Ovary (tissue), 9 donors: ENCODE data around the gene TOR1AIP2. TPM values are rescaled to one million over a fixed set of nuclear protein-coding genes. Genes with fewer than 3 reads are reported as not detected.

Source experiments
- DNase-seq, 5 donors: peaks; one replicate each; pipeline ENCODE4 v3.0.0-alpha.2; 2019 to 2020
- H3K27ac ChIP-seq, 2 donors: fragments of 200-600 bp; one replicate each; pipeline versions ENCODE4 v1.5.1 to v1.8.0; 2019 to 2022
- H3K27me3 ChIP-seq: fragments of 200-600 bp; one replicate; pipeline ENCODE4 v1.8.0; 2022
- H3K36me3 ChIP-seq: fragments of 200-600 bp; sonication (generic); one replicate; pipeline ENCODE4 v1.5.1; 2019
- H3K4me1 ChIP-seq: one replicate; pipeline ENCODE4 v1.8.1; 2013; ENCODE audit warnings: mild to moderate bottlenecking, moderate library complexity; ENCODE audit not compliant: insufficient read depth
- H3K4me3 ChIP-seq: fragments of 200-600 bp; sonication (generic); one replicate; pipeline ENCODE4 v1.5.1; 2017
- H3K9me3 ChIP-seq, 2 donors: fragments of 200-600 bp in 1 of 2; sonication (generic) in 1 of 2; one replicate each; pipeline versions ENCODE4 v1.5.1 to v1.8.1; 2013 to 2019; ENCODE audit warnings: mild to moderate bottlenecking in 1 of 2, moderate library complexity in 1 of 2
- CTCF ChIP-seq, 3 donors: fragments of 450-650 bp in 2 of 3; fragments of 200-600 bp in 1 of 3; IDR thresholded peaks; one replicate each; pipeline versions ENCODE4 v1.5.1 to v1.8.0; 2016 to 2022; ENCODE audit warnings: antibody characterized with exemption in 3 of 3, mild to moderate bottlenecking in 1 of 3
- EP300 ChIP-seq: sonication (generic); formaldehyde crosslinking; IDR thresholded peaks from one replicate; pipeline ENCODE4 v1.6.1; 2017; ENCODE audit warnings: antibody characterized with exemption
- POLR2A ChIP-seq: fragments of 450-650 bp; IDR thresholded peaks from one replicate; pipeline ENCODE4 v1.6.1; 2017; ENCODE audit warnings: antibody characterized with exemption, mild to moderate bottlenecking, moderate library complexity
- WGBS, 3 donors: extraction: QIAGEN DNeasy Blood & Tissue Kit in 1 of 3; methylation state at CpG; one replicate each; pipeline versions ENCODE4 v1.1.5 to v1.1.7; 2013 to 2017; 5-methylcytosine and 5-hydroxymethylcytosine counted together
- intact Hi-C, 4 donors: fragments of 100-400 bp; cut with DNase I; formaldehyde crosslinking; loops; one replicate each; pipeline versions ENCODE4 v1.11.0 to v1.15.1; 2022 to 2023
- polyA plus RNA-seq, 2 donors: library from polyadenylated mRNA; stranded (reverse); fragments of 200-250 nt in 1 of 2; fragments of 350-450 nt in 1 of 2; fragmentation: Illumina TruSeq in 1 of 2; extraction: RNeasy Lipid Tissue Mini Kit (QIAGEN cat#74804) in 1 of 2; gene quantifications; one replicate each; pipeline ENCODE4 v1.2.3, GENCODE V29; 2013 to 2014
- total RNA-seq, 7 donors: library from RNA; depleted of rRNA in 2 of 7; stranded (reverse); fragments of >200 nt in 2 of 7; fragmentation: NEBNext Ultra II Directional in 3 of 7; extraction: Animal tissue kit (Norgen Biotek cat#: 25700) in 3 of 7; gene quantifications; one replicate each; pipeline versions ENCODE4 v1.1.0 to v1.2.4, GENCODE V29; 2016 to 2023
- donor health status: DM: no; HTN: no; CAD: no; lungs with moderate emphysema.
- donor health status: DM: no; HTN: no; CAD: no.
- donor health status: Bipolar disorder and iron deficiency.
- donor health status: DM: yes; HTN: yes; CAD: no.
- donor health status: DM: no; HTN: no; CAD: no.
- donor health status: DM: yes; HTN: yes; CAD: no.

TOR1AIP2 gene
- total and polyA plus RNA-seq, 9 donors: 9.7 to 89.7 (median 70.4) TPM

DNA sequence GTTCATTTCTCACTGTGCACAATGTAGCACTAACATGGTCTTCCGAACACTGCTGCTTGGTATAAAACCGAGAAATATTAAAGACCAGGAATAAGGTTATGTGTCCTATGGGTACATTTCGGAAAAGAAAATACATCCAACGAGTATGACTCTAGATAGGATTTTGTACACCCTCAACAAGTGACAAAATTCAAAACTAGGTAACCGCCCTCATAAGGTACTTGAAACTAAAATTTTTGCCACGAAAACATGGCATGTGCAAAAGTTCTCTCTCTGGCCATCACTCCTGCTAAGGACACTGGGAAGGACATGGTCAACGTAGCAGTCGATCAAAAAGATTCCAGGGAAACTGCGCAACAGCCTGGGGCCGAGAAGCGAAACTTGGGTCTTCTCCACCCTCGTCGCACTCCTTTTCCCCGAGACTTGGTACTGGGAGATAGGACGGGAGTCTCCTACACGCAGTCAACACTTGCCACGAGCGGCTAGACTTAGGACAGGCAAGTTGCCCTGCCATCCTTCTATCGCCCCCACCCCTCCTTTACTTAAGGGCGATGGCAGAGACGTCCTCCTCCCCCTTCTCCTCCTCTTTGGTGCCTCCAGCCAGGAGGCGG is 4.1 kb upstream of the TOR1AIP2 start:
- 0 to 1% (median 0%) methylated on average over 22 of the region's 22 CpGs for WGBS, 3 donors
- H3K27ac ChIP-seq: peak overlapping the region; percentile 97
- DNase-seq: peak in 2 of 5 donors; percentile 92 to 93
- intact Hi-C loops: loop anchor here in 2 of 4 donors (2.0 to 10.0 kb wide), 3 partner anchors 73 to 271 kb away; partner anchors contain the start of genes CEP350 (in 2 of the 2) and QSOX1 (in 1 of the 2)
- H3K36me3 ChIP-seq: no peaks in the 10 kb centered on the region
- H3K27me3 ChIP-seq: no peaks in the 10 kb centered on the region
- H3K4me1 ChIP-seq: peaks cover 7% of the 10 kb centered on the region
- TF ChIP-seq POLR2A (no peak), EP300 (peak; percentile 6), CTCF (IDR thresholded peaks at IDR 0.05) (no peak)
- H3K9me3 ChIP-seq: no peaks in the 10 kb centered on the region
- peak overlapping the region; percentile 65 for H3K4me3 ChIP-seq

GRCh38 chr1:179879797-179880196 is 2.2 kb upstream of the TOR1AIP2 start:
- peaks cover 5% of the 10 kb centered on the region for H3K4me1 ChIP-seq
- WGBS, 3 donors: 90 to 92% (median 91%) methylated on average over 2 of the region's 2 CpGs
- no peak for TF ChIP-seq CTCF (IDR thresholded peaks at IDR 0.05)
- TF ChIP-seq EP300: no peak
- TF ChIP-seq POLR2A: no peak
- DNase-seq: no peak
- no peaks in the 10 kb centered on the region for H3K36me3 ChIP-seq
- H3K27me3 ChIP-seq: no peaks in the 10 kb centered on the region
- no peaks in the 10 kb centered on the region for H3K9me3 ChIP-seq
- no peak overlapping the region for H3K27ac ChIP-seq
- intact Hi-C loops: loop anchor here in 1 of 4 donors (5.0 to 10.0 kb wide), 2 partner anchors 75 to 273 kb away; partner anchors contain the start of genes CEP350 and QSOX1
- H3K4me3 ChIP-seq: no peak overlapping the region

DNA sequence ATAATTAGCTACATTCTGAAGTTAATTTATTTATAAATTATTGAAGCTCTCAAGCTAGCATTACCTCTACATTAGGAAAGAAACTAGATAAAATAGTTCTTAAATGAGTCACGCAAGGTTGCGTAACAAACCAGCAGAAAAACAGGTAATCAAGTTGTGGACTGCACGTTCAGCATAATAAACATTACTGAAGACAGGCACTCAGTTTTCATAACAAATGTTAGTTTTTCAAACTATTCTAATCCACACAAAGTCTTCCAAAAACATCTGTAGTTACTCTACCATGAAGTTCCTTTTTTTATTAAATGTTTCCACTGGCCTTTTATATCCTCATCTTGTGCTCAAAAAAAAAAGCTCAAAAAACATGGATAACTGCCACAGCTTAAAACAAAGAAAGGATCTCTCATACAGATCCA is 1.3 kb downstream of the TOR1AIP2 start:
- no peak for TF ChIP-seq POLR2A
- TF ChIP-seq EP300: no peak
- no peak for TF ChIP-seq CTCF (IDR thresholded peaks at IDR 0.05)
- H3K27me3 ChIP-seq: no peaks in the 10 kb centered on the region
- intact Hi-C loops: no loop called here
- H3K4me1 ChIP-seq: no peaks in the 10 kb centered on the region
- peak overlapping the region; percentile 70 for H3K4me3 ChIP-seq
- H3K36me3 ChIP-seq: no peaks in the 10 kb centered on the region
- DNase-seq: no peak
- H3K27ac ChIP-seq: no peak overlapping the region
- 14 to 28% (median 16%) methylated on average over 3 of the region's 3 CpGs for WGBS, 3 donors
- no peaks in the 10 kb centered on the region for H3K9me3 ChIP-seq

- no peaks in the 10 kb centered on the region for H3K9me3 ChIP-seq
- H3K4me3 ChIP-seq: peak overlapping the region; percentile 70
- H3K27me3 ChIP-seq: no peaks in the 10 kb centered on the region
- H3K4me1 ChIP-seq: no peaks in the 10 kb centered on the region
- intact Hi-C loops: no loop called here
- WGBS, 3 donors: 72 to 82% (median 73%) methylated on average over 4 of the region's 4 CpGs
- H3K27ac ChIP-seq: no peak overlapping the region
- no peak for DNase-seq
- H3K36me3 ChIP-seq: no peaks in the 10 kb centered on the region
- TF ChIP-seq CTCF (IDR thresholded peaks at IDR 0.05): no peak
- TF ChIP-seq EP300: no peak
- no peak for TF ChIP-seq POLR2A
These were observed 1.9 kb downstream of the TOR1AIP2 start for GRCh38 chr1:179875596-179876299.
